HG03520 (cell line): ENCODE measurements around the gene CTXND1.

ENCODE experiments used
- ATAC-seq: cut with Tn5 transposase; IDR thresholded peaks from one replicate; pipeline ENCODE4 v1.9.1; 2021; ENCODE audit warnings: mild to moderate bottlenecking, moderate library complexity; ENCODE audit not compliant: unreplicated experiment

The CTXND1 gene

DNA sequence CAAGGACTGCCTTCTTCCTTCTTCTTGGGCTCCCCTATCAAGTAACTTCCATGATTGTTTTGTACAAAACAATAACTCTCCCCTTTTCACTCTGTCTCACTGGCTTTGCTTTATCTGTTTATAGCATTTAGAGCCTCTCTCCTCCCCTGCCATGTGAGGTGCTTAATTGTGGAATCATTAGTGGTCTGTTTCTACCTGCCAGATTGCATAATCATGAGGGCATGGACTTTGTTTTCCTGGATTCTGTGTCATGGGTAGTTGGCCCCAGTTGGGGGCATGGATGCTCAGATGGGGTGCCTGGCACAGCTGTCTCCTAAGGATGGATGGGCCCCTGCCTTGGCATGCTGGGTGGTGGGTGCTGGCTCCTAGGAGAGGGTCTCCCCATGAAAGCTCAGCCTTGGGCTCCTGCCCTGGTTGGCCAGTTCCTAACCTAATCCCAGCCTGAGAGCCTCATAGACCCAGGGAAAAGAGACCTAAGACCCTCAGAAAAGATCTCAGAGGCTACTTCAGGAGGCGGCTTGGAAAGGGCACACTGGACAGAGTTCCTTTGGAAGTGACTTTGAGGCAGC, 8.0 kb upstream of the CTXND1 start:
- ATAC-seq = no peak

DNA sequence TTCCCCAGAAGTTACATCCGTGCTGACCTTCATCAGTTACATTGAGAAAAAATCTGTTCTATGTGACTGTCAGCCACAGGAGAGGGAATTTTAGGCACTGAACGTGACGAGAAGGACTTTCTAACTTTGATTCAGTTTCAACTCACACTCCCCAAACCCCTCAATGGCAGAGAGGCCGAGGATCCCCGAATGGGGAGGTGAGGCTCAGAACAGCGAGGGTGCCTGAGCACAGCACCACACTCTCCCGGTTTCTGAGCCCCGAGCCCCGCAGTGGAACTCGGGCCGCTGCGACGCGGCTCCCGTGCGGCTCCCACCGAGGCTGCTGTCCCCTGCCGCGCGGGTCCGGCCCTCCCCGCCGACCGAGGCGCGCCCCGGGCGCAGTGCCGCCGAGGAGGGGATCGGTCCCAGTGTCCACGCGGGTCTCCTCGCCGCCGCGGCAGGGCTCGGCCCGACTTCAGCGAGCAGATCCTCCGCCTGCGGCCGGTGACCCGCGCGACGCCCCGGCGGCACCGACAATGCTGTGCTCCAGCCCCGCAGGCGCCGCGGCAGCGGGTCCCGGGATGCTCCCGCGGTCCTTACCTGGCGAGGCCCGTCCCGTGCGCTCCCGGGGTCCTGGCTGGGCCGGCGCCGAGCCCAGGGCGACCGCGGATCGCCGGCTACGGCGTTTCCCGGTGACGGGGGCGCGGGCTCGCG, 439 bp downstream of the CTXND1 start:
- no peak for ATAC-seq

DNA sequence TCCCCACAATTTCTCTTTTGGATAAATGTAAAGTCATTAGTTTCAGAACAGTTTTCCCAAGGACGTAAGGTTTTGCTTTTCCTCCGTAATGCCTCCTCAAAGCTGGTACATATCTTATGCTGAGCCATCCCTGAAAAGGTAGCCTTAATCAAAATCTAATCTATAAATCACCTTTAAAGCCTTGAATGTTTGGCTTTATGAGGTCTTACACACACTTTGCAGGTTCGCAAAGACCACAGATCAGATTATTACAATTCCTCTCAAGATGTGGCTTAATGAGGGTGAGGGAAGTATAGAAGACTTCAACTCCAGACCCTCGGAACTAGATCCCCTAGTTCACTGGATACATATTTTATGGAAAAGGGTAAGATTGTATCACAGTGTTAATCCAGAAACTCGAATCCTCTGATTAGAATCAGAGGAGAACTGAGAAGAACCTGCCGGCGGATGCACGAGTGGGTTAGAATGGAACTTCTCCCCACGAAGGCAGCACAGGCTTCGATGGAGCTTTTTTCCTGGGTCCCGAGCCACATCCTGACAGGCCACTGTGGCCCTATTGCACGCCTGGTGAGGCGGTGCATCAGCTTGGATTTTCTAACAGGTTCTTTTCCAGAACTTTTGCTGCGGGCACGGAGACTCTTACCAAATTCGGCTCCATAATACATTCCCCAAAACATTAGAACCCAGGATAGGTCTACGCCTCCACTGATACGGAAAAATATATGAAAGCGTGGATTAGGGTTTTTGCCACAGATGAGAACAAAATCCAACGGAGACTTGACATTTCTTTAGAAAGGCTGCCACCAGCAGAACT, 1.2 kb downstream of the CTXND1 start:
- no peak for ATAC-seq

DNA sequence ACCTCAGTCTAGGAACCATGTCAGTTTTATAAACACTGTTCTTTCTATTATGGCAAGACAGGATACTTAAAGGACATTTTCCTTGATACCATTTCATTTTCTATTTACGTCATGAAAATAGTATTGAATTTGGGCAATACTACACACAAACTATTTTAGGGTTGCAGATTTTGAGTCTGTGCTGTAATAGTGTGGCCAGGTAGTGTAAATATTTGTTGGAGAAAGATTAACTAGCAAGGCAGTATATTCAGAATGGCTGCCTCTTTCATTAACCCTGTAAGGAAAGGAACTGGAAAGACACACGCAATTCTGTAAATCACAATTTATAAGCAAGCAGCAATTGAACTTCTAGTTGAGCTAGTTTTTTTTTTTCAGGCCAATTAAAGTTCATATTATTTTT, 2.0 kb downstream of the CTXND1 start:
- no peak for ATAC-seq

DNA sequence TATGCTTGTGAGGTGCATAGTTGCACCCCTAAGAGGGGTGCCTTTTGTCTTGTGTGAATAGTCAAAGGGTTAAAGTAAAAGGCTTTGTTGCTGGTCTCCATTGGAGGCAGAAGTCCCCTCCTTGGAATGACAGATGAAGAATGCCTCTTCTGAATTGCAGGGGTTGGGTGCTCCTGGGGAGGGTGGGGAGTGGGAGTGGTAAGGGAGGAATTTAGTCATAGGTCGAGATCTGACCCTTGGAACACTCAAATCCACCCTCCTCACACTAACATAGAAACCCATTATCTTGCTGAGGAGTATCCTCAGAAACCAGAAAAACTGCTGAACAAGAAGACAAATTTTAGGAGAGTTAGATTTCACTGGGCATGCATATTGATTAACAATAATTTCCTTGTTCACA, 4.7 kb downstream of the CTXND1 start:
- ATAC-seq = no peak

DNA sequence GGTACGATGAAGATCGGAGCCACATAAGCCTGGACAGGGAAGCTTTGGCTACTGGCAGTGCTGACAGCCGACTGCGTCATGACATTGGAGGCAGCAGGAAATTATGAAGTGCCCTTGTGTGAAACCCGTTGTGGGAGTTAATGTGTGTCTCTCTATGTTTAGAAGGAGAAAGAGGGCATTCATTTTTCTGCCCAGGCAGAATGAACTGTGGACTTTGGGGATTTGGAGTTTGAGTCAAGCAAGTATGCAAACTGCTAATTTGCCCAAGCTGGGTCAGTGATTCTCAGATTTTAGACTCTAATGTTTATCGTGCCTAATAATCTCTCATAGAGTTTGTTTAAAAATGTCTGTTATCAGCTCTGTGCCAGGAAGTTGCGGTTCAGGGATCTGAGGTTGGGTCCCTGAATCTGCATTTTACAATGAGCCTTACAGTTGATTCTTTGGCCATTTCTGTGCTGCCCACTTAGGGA, 5.6 kb downstream of the CTXND1 start:
- ATAC-seq = no peak

DNA sequence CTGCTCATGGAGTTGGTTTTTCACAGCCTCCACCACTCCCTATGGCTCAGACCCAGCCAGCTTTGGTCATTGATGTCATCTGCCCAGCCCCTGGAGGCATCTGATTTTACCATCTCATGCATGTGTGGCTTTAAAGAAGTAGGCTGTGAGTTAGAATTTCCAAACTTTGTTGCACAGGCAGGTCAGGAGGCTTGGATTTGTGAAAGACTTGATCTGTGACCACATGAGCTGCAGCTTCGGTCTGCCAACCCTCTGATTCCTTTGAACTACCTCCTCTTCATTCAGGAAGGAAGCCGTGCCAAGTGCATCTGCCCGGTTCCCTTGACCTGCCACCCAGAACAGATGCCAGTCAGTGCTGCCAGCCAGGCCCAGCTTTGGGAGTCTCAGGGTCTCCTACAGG, 9.2 kb downstream of the CTXND1 start:
- no peak for ATAC-seq

DNA sequence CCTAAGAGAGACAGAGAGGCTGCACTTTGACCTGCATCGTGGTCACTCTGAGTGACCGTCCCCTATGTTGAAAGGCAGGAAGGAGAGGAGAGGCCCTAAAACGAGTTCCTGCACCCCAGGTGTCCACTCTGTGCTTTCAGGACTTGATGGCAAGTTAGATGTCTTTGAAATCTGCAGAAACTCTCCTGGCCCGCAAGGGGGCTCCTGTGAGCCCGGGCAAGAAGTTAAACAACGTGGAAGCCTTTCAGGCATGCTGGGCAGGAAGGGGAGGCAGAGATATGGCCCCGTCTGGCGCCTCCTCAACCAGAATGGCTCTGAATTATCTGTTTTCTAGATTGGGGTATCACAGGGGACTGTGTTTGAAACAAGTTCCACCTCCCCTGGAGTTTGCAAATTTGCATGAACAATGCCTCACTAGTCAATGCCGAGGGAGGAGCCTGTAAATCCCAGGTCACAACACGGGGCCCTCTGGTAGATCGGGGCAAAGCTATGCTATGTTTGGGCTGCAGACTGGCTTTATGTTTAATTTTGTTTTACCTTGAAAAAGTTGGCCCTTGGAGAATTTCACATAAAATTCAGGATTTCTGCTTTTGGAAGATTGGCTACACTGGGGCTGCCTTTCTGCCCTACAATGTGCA, 9.8 kb downstream of the CTXND1 start:
- no peak for ATAC-seq

DNA sequence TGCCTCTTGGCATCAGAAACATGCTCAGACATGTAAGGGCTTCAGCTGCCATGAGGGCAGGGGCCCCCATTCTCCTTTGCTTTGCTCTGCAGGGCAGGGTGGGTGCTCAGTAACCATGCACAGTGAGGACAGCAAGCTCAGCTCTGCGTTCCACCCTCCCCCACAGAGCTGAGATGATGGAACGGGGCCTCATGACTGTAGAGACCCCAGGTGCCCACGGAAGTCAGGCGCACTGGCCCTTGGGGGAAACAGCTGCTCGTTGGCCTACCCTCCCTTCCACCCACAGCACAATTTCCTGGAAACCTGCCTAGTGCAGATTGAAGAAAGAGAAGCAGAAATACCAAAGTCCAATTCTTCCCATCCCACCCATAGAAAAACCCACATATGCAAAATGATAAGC, 10.5 kb downstream of the CTXND1 start:
- ATAC-seq = no peak

DNA sequence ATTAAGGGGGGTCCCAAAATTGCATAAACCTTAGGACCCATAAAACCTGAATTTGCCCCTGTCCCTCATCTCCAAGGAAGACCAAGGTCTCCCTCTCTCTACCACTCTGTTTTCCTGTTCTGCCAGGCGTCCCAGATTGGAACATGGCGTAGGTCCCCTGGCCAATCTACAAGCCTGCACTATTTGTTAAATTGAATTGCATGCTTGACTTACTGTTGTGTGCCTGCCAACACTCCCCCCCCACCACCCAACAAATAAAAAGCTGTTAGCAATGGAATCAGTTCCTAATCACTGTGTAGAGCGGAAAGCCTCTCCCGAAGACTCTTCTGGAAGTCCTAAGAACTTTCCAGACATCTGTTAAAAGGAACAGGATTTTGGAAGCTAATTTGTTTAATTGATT, 11.7 kb downstream of the CTXND1 start:
- ATAC-seq = no peak

DNA sequence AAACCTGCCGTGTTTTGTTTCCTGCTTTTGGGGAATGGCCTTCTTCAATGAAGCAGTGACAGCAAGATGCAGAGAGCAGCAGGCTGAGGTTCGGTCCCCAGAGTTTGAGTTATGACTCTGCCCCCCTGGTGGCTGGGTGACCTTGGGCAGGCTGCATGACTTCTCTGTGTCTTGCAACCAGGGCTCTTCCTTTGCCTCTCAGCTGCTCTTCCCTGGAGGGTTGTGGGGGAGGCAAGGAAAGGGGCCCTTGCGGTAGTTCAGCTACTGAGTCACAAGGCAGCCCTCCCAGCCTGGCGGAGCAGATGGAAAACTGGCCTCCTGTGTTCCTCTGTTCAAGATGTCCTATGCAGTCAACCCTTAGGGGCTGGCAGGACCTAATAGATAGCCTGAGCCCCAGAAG, 17.1 kb downstream of the CTXND1 start:
- no peak for ATAC-seq

DNA sequence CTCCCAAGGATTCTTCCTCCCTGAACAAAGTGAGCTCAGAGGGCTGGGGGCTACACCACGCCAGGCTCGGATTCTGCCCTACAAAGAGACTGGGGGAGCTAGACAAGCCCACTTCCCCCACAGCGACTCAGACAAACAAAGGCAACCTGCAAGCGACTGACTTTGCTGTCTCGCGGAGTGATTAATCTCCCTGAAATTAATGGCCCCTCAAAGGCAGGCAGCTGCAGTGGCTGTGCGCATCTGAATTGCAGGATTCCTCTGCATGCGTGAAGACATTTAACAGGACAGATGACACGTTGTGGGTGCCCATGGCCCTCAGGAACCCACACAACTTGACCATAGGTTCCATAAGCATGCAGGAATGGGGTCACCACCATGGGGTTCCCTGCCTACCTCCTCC, 18.4 kb downstream of the CTXND1 start:
- ATAC-seq = no peak

DNA sequence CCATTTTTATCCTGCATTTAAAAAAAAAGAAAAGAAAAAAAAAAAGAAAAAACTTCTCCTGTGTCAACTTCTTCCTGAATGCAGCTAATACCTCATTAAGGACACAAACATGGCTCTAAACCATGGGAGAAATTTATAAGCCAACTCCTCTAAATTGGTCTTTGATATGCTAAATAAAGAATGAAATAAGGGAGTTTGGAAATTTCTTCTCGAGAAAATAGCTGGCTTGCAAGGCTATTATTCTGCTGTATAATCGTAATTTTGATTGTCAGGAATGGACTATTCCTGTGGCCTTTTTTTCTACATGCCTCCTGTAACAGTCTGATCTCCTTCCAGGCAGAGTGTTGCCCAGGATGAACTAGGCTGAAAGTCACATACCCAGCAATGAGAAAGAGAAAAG, 20.6 kb downstream of the CTXND1 start:
- no peak for ATAC-seq

DNA sequence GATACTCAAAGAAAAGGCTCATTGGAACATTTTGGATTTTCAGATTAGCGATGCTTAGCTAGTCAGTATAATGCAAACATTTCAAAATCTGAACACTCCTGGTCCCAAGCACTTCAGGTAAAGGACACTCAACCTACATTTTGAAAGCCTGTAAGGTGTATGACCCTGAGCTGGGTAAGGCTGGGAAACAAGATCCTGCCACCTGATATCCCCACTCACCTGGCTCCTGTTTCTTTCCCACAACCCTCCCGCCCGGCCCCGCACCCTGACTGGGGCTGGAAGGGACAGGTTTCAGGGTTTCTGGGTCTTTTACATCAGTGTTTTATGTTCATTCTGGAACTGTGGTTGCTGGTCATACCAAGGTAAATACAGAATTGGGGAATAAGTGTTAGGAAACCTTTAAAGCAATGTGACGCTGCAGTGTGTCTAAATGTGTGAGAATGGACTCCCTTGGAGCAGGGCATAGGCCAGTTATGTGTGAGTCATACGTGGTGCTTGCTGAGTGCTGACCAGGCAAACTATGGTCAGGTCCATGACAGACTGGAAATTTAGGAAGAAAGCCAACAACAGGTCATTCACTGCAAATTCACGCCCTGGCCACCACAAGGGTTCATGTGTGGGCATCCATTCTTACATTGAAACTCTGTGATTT, 22.9 kb downstream of the CTXND1 start:
- ATAC-seq = no peak

DNA sequence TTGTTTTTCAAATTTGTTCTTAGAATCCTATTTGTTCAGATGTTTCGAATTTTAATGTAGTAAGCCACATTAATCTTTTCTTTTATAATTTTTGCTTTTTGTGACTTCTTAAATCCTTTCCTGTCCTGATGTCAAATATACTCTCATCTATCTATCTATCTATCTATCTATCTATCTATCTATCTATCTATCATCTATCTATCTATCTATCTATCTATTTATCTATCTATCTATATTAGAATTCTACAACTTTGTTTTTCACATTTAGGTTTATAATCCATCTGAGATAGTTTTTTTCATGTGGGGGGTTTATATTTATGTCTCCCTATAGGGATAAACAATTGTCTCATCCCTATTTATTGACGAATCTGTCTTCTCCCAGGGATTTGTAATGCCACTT, 32.1 kb downstream of the CTXND1 start:
- ATAC-seq = no peak

DNA sequence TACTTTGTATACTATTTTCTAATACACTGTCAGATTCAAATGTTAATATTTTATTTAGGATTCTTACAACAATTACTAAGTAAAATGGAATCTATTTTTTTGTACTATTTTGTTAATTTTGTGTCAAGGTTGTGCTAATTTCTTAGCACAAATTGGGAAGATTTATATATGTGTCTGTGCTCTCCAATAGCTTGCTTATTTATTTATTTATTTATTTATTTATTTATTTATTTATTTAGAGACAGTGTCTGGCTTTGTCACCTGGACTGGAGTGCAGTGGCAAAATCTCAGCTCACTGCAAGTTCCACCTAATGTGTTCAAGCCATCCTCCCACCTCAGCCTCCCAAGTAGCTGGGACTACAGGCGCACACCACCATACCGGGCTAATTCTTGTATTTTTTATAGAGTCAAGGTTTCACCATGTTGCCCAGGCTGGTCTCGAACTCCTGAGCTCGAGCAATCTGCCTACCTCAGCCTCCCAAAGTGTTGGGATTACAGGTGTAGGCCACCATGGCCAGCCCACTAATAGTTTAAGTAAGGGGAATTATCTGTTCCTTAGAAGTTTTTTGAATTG, 34.6 kb downstream of the CTXND1 start:
- no peak for ATAC-seq

DNA sequence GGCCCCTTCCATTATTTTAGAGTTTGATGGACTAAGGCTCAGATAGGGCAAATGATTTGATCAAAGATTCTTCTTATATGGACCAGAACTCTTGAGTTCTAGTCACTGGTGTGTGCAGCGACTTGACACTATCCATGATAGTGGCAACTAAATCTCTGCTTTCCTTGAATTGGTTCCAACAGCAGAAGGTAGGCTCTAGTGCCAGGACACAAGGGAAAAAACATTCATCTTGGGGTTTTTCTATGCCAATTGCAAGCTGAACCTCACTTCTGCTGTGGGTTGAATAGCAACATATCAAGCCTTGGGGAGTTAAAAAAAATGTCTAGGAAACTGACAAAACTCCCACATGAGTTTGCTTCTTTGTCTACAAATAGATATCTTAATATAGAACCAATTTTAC, 35.1 kb downstream of the CTXND1 start:
- ATAC-seq = no peak

DNA sequence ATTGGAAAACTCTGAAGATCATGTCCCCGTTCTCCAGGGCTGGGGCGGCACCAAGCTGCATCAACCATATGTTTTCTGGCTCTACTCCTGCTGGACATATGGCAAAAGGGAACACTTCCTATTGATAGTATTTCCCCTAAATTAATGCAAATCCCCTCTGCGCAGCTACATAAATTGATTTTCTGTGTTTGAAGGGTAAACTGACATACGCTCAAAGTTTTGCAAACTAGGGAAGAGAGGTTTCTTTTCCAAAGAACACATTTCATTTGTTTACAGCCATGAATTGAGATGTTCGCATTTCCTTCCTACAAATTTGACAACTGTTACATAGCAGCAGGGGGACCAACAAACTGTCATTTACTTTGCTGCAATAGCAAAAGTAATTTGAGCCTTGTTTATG, 35.9 kb downstream of the CTXND1 start:
- no peak for ATAC-seq

DNA sequence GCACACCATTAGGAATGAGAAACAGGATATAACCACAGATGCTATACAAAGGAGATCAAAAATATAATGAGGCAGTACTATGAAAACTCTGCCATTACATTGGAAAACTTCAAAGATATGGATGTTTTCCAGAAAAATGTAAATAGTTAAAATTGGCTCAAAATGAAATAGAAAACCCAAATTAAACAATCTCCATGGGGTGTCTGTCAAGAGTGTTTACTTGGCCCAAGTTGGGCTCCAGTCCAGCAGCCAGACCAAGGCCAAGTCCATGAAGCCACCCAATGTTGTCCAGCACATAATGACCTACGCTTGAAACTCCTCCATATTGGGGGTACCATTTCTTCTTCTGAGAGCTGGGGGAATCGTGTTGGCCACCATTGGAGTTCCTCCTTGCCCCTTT, 37.1 kb downstream of the CTXND1 start:
- no peak for ATAC-seq

DNA sequence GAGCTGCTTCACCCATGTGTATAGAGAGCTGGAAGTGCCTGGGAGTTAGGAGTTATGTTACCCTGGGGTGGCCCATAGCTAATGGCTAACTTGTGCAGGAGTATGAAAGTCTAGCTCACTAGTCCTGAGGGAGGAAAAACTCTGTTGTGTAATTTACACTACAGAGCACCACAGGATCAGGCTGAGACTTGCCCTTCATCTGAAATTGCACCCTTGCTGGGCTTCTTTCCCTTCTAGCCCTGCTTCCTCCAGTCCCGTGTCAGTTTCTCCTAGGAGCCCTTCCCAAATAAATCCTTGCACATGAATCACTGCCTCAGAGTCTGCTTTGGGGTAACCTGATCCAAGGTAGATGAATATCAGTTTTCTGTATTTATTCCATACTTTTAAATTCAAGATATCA, 40.0 kb downstream of the CTXND1 start:
- ATAC-seq = no peak
